D721Med (cell line): ENCODE results near the gene UGT1A8.

Experiments
- DNase-seq: peaks from one replicate; pipeline ENCODE4 v3.0.0; 2011; ENCODE audit warnings: low spot score; ENCODE audit not compliant: insufficient read length
- FAIRE-seq: peaks from 2 replicates; lab custom pipeline; 2011; peaks lifted over from hg19 to GRCh38; lab: Jason Lieb, UNC
- CTCF ChIP-seq: IDR thresholded peaks from 2 replicates; pipeline ENCODE4 v1.5.1; 2012; ENCODE audit warnings: mild to moderate bottlenecking, control low read depth; ENCODE audit not compliant: insufficient read depth; ENCODE audit errors: missing control alignments

The UGT1A8 gene

GRCh38 chr2:233801357-233802131 is 184.1 kb downstream of the UGT1A8 start:
- TF ChIP-seq CTCF, result no peak
- DNase-seq, result no peak
- no peak for FAIRE-seq

GRCh38 chr2:233802132-233802815 is 184.8 kb downstream of the UGT1A8 start:
- no peak for TF ChIP-seq CTCF
- DNase-seq (no peak), FAIRE-seq (no peak)

GRCh38 chr2:233803292-233803911 is 186.0 kb downstream of the UGT1A8 start:
- DNase-seq (no peak), FAIRE-seq (no peak)
- no peak for TF ChIP-seq CTCF

- FAIRE-seq (no peak), DNase-seq (no peak)
- no peak for TF ChIP-seq CTCF
Measured at GRCh38 chr2:233803994-233804393, 186.6 kb downstream of the UGT1A8 start.

- DNase-seq, result no peak
- FAIRE-seq, result no peak
- TF ChIP-seq CTCF, result no peak
Measured at GRCh38 chr2:233807215-233807865, 189.9 kb downstream of the UGT1A8 start.

- no peak for TF ChIP-seq CTCF
- no peak for FAIRE-seq
- no peak for DNase-seq
Measured at GRCh38 chr2:233807966-233808935, 190.8 kb downstream of the UGT1A8 start.
